Activated CD4-positive, alpha-beta T cell treated with anti-CD3 and anti-CD28 coated beads for 36 hours (primary cell): ENCODE results near the gene WDR70. TPM values are rescaled to one million over a fixed set of nuclear protein-coding genes. Genes with fewer than 3 reads are reported as not detected.

Source experiments
- ATAC-seq: fragments of 200-7000 bp; cut with Tn5 transposase; one replicate; pipeline ENCODE4 v1.10.0; 2021; ENCODE audit warnings: mild to moderate bottlenecking, moderate library complexity
- CTCF ChIA-PET: fragments of 350-600 bp; sonication (Branson Sonifier 250); formaldehyde crosslinking; loops from one replicate; lab custom pipeline; 2021; ENCODE audit warnings: antibody characterized with exemption; lab: Charles Lee
- POLR2A ChIA-PET: fragments of 350-600 bp; sonication (Branson Sonifier 250); formaldehyde crosslinking; loops from one replicate; lab custom pipeline; 2021; ENCODE audit warnings: antibody characterized with exemption, inconsistent platforms; lab: Charles Lee
- DNase-seq: peaks from one replicate; pipeline ENCODE4 v3.0.0-alpha.2; 2020
- H3K27ac Mint-ChIP-seq: one replicate; pipeline ENCODE4 v1.8.0; 2021; ENCODE audit warnings: mixed read lengths
- H3K27me3 Mint-ChIP-seq: one replicate; pipeline ENCODE4 v1.8.0; 2021; ENCODE audit warnings: mixed read lengths
- H3K36me3 Mint-ChIP-seq: one replicate; pipeline ENCODE4 v1.8.0; 2021; ENCODE audit warnings: low read depth, mixed read lengths
- H3K4me1 Mint-ChIP-seq: one replicate; pipeline ENCODE4 v1.8.0; 2021; ENCODE audit warnings: mixed read lengths
- H3K4me3 Mint-ChIP-seq: one replicate; pipeline ENCODE4 v1.8.0; 2021; ENCODE audit warnings: mild to moderate bottlenecking, moderate library complexity, mixed read lengths
- H3K9me3 Mint-ChIP-seq: one replicate; pipeline ENCODE4 v1.8.0; 2021; ENCODE audit warnings: low read depth, mixed read lengths
- intact Hi-C, 2 experiments: fragments of 100-400 bp; cut with DNase I in 1 of 2; cut with micrococcal nuclease in 1 of 2; formaldehyde crosslinking; loops; one replicate each; pipeline versions ENCODE4 v1.14.2 to v1.15.1; 2022 to 2024; cut with DNase I, micrococcal nuclease
- total RNA-seq, 2 experiments: library from RNA; stranded (reverse); gene quantifications; one replicate each; pipeline ENCODE4 v1.2.3, GENCODE V29; 2021

The WDR70 gene
- total RNA-seq, 2 experiments from 2014 or later, result 33.6 to 38.3 TPM

- H3K4me3 Mint-ChIP-seq, result no peak overlapping the region
- no peaks in the 10 kb centered on the region for H3K9me3 Mint-ChIP-seq
- peaks cover 15% of the 10 kb centered on the region for H3K36me3 Mint-ChIP-seq
- DNase-seq (no peak), ATAC-seq (no peak)
- no peak overlapping the region for H3K27ac Mint-ChIP-seq
- ChIA-PET CTCF (no interaction called here), POLR2A (no interaction called here)
- peaks cover 3% of the 10 kb centered on the region for H3K4me1 Mint-ChIP-seq
- H3K27me3 Mint-ChIP-seq, result no peaks in the 10 kb centered on the region
- intact Hi-C loops, result no loop called here
These were observed 336.2 kb downstream of the WDR70 start for GRCh38 chr5:37715361-37715760.

GRCh38 chr5:37715992-37716391 lies 336.9 kb downstream of the WDR70 start:
- no peak overlapping the region for H3K27ac Mint-ChIP-seq
- POLR2A ChIA-PET, result no interaction called here
- intact Hi-C loops, result no loop called here
- H3K9me3 Mint-ChIP-seq, result no peaks in the 10 kb centered on the region
- ATAC-seq (no peak), DNase-seq (no peak)
- no peak overlapping the region for H3K4me3 Mint-ChIP-seq
- H3K4me1 Mint-ChIP-seq, result peaks cover 9% of the 10 kb centered on the region
- peaks cover 21% of the 10 kb centered on the region for H3K36me3 Mint-ChIP-seq
- CTCF ChIA-PET, result no interaction called here
- no peaks in the 10 kb centered on the region for H3K27me3 Mint-ChIP-seq

- Mint-ChIP-seq H3K36me3 (peaks cover 23% of the 10 kb centered on the region), H3K4me1 (peaks cover 13% of the 10 kb centered on the region), H3K27ac (no peak overlapping the region), H3K9me3 (no peaks in the 10 kb centered on the region), H3K4me3 (no peak overlapping the region), H3K27me3 (no peaks in the 10 kb centered on the region)
- DNase-seq (no peak), ATAC-seq (no peak)
- CTCF ChIA-PET, result interaction anchor here (0.6 kb wide), 1 partner anchor 548 kb away, joined by 3 read pairs; no protein-coding TSS in a partner anchor
- intact Hi-C loops, result no loop called here
- POLR2A ChIA-PET, result no interaction called here
These were observed 337.3 kb downstream of the WDR70 start for GRCh38 chr5:37716405-37716804.

DNA sequence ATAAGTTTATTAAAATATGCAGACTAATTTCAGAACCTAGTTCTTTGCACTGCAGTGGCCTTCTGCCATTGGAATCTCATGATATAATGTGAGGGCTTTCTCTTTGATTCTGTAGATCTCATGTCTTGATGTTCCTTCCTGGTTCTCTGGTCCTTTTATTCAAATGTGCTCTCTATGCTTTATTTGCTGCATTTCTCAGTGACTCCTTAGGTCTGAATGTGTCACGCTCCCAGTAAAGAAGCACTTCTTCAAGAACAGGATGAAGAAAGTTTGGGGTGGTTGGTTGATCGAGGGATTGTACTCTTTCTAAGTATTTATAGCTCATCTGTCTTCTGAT lies 338.1 kb downstream of the WDR70 start:
- DNase-seq (no peak), ATAC-seq (no peak)
- H3K27me3 Mint-ChIP-seq, result no peaks in the 10 kb centered on the region
- no peak overlapping the region for H3K4me3 Mint-ChIP-seq
- H3K9me3 Mint-ChIP-seq, result no peaks in the 10 kb centered on the region
- peaks cover 23% of the 10 kb centered on the region for H3K36me3 Mint-ChIP-seq
- POLR2A ChIA-PET, result no interaction called here
- CTCF ChIA-PET, result interaction anchor here (0.9 kb wide), 1 partner anchor 10 kb away, joined by 3 read pairs; no protein-coding TSS in a partner anchor
- intact Hi-C loops, result no loop called here
- no peak overlapping the region for H3K27ac Mint-ChIP-seq
- H3K4me1 Mint-ChIP-seq, result peaks cover 19% of the 10 kb centered on the region

GRCh38 chr5:37717613-37718431 lies 338.7 kb downstream of the WDR70 start:
- H3K4me3 Mint-ChIP-seq, result no peak overlapping the region
- H3K27me3 Mint-ChIP-seq, result no peaks in the 10 kb centered on the region
- CTCF ChIA-PET, result interaction anchor here (0.9 kb wide), 1 partner anchor 9 kb away, joined by 3 read pairs; no protein-coding TSS in a partner anchor
- POLR2A ChIA-PET, result no interaction called here
- peaks cover 24% of the 10 kb centered on the region for H3K4me1 Mint-ChIP-seq
- H3K9me3 Mint-ChIP-seq, result no peaks in the 10 kb centered on the region
- H3K36me3 Mint-ChIP-seq, result peaks cover 26% of the 10 kb centered on the region
- intact Hi-C loops, result no loop called here
- no peak overlapping the region for H3K27ac Mint-ChIP-seq
- no peak for ATAC-seq
- DNase-seq, result no peak

- H3K9me3 Mint-ChIP-seq, result no peaks in the 10 kb centered on the region
- ATAC-seq (no peak), DNase-seq (no peak)
- H3K4me1 Mint-ChIP-seq, result peaks cover 34% of the 10 kb centered on the region
- ChIA-PET CTCF (no interaction called here), POLR2A (no interaction called here)
- H3K4me3 Mint-ChIP-seq, result no peak overlapping the region
- intact Hi-C loops, result loop anchor here (5.0 to 10.0 kb wide), 4 partner anchors 268 to 1514 kb away; partner anchors contain the start of gene NIPBL (in 1 of the 2)
- H3K27ac Mint-ChIP-seq, result no peak overlapping the region
- H3K27me3 Mint-ChIP-seq, result no peaks in the 10 kb centered on the region
- peaks cover 29% of the 10 kb centered on the region for H3K36me3 Mint-ChIP-seq
These were observed 341.4 kb downstream of the WDR70 start for GRCh38 chr5:37720550-37720952.

GRCh38 chr5:37721447-37721871 lies 342.3 kb downstream of the WDR70 start:
- Mint-ChIP-seq H3K4me3 (no peak overlapping the region), H3K27ac (no peak overlapping the region), H3K36me3 (peaks cover 34% of the 10 kb centered on the region), H3K27me3 (no peaks in the 10 kb centered on the region), H3K4me1 (peaks cover 34% of the 10 kb centered on the region), H3K9me3 (no peaks in the 10 kb centered on the region)
- peak; percentile 51 for DNase-seq
- ATAC-seq, result peak; percentile 45
- ChIA-PET POLR2A (interaction anchor here (0.6 kb wide), 1 partner anchor 365 kb away, joined by 4 read pairs; no protein-coding TSS in a partner anchor), CTCF (interaction anchor here (0.7 to 1.5 kb wide), 3 partner anchors 16 to 121 kb away, joined by 3 to 4 read pairs (median 3); no protein-coding TSS in a partner anchor)
- intact Hi-C loops, result loop anchor here (1.0 to 10.0 kb wide), 6 partner anchors 17 to 1513 kb away; partner anchors contain the start of gene NIPBL (in 1 of the 2)

DNA sequence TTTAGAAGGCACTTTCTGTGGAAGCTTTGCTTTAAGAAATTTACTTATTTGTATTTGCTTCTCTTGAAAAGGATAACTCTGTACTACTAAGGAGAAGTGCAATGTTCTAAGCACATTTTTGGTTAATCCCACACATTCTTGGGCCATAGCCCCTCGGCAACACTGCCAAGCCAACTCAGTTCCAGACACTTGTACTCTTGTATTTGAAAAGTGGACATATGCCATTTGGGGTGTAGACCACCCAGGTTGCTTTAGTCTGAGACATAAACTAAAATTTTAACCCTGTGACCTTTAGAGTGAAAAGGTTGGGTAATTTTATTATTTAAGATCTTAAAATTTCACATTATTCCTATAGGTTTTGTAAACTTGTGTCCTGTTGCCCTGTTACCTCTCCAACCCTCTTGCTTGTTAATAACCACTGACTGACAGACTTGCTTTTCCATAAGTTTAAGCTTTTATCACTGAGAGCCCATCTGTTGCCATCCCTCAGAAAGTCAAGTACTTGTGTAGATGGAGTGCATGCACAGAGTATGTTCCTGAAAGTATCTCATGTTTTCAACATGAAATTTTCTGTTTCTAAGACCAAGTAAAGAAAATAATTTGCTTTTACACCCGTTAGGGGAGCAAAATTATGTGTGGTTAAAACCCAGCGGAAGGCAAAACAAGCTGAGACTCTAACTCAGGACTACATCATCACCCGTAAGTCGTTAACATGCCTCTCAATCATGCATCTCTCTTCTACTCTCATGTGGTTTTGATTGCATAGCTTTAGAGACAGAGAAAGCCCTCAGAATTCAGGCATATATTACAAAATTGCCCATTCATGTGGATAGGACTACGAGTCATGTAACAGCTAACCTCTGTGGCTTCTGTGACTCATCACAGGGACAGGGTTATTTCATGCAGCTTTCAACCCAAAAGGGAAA lies 343.4 kb downstream of the WDR70 start:
- Mint-ChIP-seq H3K27me3 (no peaks in the 10 kb centered on the region), H3K9me3 (no peaks in the 10 kb centered on the region), H3K4me1 (peaks cover 34% of the 10 kb centered on the region), H3K27ac (peak overlapping the region; percentile 48), H3K4me3 (no peak overlapping the region), H3K36me3 (peaks cover 43% of the 10 kb centered on the region)
- POLR2A ChIA-PET, result interaction anchor here (1.1 kb wide), 1 partner anchor 15 kb away, joined by 6 read pairs; no protein-coding TSS in a partner anchor
- intact Hi-C loops, result loop anchor here (1.0 to 10.0 kb wide), 6 partner anchors 16 to 1512 kb away; partner anchors contain the start of genes NIPBL (in 1 of the 2) and NUP155 (in 1 of the 2)
- CTCF ChIA-PET, result interaction anchor here (0.6 to 2.2 kb wide), 10 partner anchors 10 to 309 kb away, joined by 3 to 10 read pairs (median 3); no protein-coding TSS in a partner anchor
- peak; percentile 71 for DNase-seq
- peak; percentile 95 for ATAC-seq

GRCh38 chr5:37723162-37723961 lies 344.2 kb downstream of the WDR70 start:
- DNase-seq (peak; percentile 36), ATAC-seq (no peak)
- Mint-ChIP-seq H3K4me1 (peaks cover 34% of the 10 kb centered on the region), H3K4me3 (no peak overlapping the region), H3K36me3 (peaks cover 41% of the 10 kb centered on the region), H3K27ac (peak overlapping the region; percentile 25), H3K27me3 (no peaks in the 10 kb centered on the region), H3K9me3 (no peaks in the 10 kb centered on the region)
- CTCF ChIA-PET, result interaction anchor here (0.6 to 2.2 kb wide), 12 partner anchors 9 to 310 kb away, joined by 3 to 10 read pairs (median 3); no protein-coding TSS in a partner anchor
- intact Hi-C loops, result loop anchor here (1.0 to 10.0 kb wide), 6 partner anchors 15 to 1511 kb away; partner anchors contain the start of genes NIPBL (in 1 of the 2) and NUP155 (in 1 of the 2)
- POLR2A ChIA-PET, result interaction anchor here (1.1 kb wide), 1 partner anchor 14 kb away, joined by 6 read pairs; no protein-coding TSS in a partner anchor

GRCh38 chr5:37724395-37725125 lies 345.4 kb downstream of the WDR70 start:
- Mint-ChIP-seq H3K27me3 (no peaks in the 10 kb centered on the region), H3K27ac (no peak overlapping the region), H3K4me1 (peaks cover 34% of the 10 kb centered on the region), H3K36me3 (peaks cover 50% of the 10 kb centered on the region), H3K4me3 (no peak overlapping the region), H3K9me3 (no peaks in the 10 kb centered on the region)
- intact Hi-C loops, result loop anchor here (5.0 to 10.0 kb wide), 4 partner anchors 272 to 1510 kb away; partner anchors contain the start of gene NIPBL (in 1 of the 2)
- POLR2A ChIA-PET, result no interaction called here
- ATAC-seq (no peak), DNase-seq (no peak)
- CTCF ChIA-PET, result interaction anchor here (1.2 to 2.2 kb wide), 2 partner anchors 8 to 11 kb away, joined by 3 to 6 read pairs; no protein-coding TSS in a partner anchor
